ENCODE measurements around the gene LEMD2.

- no peak for TF ChIP-seq TSHZ1 (tag by site-specific recombination; IDR thresholded peaks at IDR 0.05; ENCODE audit: borderline replicate concordance)
- TF ChIP-seq CTCF (tag by site-specific recombination; IDR thresholded peaks at IDR 0.05), result no peak
- no peak for TF ChIP-seq ZNF155 (tag by site-specific recombination; IDR thresholded peaks at IDR 0.05)
- no peak for TF ChIP-seq ZNF133 (tag by site-specific recombination; IDR thresholded peaks at IDR 0.05)
- TF ChIP-seq ZBTB11 (tag by site-specific recombination; conservative IDR thresholded peaks at IDR 0.05; ENCODE audit: low read depth), result no peak
- no peak for TF ChIP-seq ZFP41 (tag by site-specific recombination; IDR thresholded peaks at IDR 0.05; ENCODE audit: borderline replicate concordance)
- no peak for TF ChIP-seq ZNF416 (tag by site-specific recombination; IDR thresholded peaks at IDR 0.05)
These were observed 40.1 kb downstream of the LEMD2 start for GRCh38 chr6:33748841-33749240.

Data from HEK293 (cell line).